Stomach (tissue), 4 donors: ENCODE results near the gene ADAMTS12.

Experiments
- POLR2AphosphoS5 ChIP-seq, 3 donors: sonication (generic); formaldehyde crosslinking; IDR thresholded peaks; one replicate each; pipeline ENCODE4 v1.6.1; 2016; ENCODE audit warnings: antibody characterized with exemption in 3 of 3
- TF ChIP-seq, protein P1 (sequence below), 7 experiments: fragments of 450-650 bp in 4 of 7; fragments of 200-600 bp in 3 of 7; sonication (generic) in 3 of 7; IDR thresholded peaks; one replicate each; pipeline ENCODE4 v1.5.1; 2016 to 2019; ENCODE audit warnings: antibody characterized with exemption in 7 of 7, control low read depth in 2 of 7, mild to moderate bottlenecking in 1 of 7

DNA sequence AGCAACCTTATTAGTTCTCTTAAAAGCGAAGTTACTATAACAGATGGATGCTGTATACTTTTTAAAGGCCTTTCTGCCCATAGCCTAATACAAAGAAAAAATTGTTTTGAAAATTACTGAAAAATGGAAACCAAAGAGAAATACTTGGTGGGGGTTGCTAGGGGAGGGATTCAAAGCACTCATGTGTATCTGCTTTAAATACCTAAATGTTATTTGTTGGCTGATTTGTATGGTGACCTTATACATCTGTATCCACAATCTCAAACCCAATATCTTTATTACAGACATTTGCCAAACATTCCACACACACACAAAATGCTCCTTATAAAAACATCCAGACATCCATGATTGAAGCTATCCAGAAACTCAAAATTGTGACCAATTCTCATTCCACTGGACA is 172.0 kb downstream of the ADAMTS12 start:
- TF ChIP-seq, protein P1, sequence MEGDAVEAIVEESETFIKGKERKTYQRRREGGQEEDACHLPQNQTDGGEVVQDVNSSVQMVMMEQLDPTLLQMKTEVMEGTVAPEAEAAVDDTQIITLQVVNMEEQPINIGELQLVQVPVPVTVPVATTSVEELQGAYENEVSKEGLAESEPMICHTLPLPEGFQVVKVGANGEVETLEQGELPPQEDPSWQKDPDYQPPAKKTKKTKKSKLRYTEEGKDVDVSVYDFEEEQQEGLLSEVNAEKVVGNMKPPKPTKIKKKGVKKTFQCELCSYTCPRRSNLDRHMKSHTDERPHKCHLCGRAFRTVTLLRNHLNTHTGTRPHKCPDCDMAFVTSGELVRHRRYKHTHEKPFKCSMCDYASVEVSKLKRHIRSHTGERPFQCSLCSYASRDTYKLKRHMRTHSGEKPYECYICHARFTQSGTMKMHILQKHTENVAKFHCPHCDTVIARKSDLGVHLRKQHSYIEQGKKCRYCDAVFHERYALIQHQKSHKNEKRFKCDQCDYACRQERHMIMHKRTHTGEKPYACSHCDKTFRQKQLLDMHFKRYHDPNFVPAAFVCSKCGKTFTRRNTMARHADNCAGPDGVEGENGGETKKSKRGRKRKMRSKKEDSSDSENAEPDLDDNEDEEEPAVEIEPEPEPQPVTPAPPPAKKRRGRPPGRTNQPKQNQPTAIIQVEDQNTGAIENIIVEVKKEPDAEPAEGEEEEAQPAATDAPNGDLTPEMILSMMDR (IDR thresholded peaks at IDR 0.05), result no peak
- TF ChIP-seq POLR2AphosphoS5 (IDR thresholded peaks at IDR 0.05), result no peak
